Kidney (tissue), 14 donors: Measurements from ENCODE around the gene ZNF19. TPM values are rescaled to one million over a fixed set of nuclear protein-coding genes. Genes with fewer than 3 reads are reported as not detected.

ENCODE experiments used
- DNase-seq, 5 donors: peaks; one replicate each; pipeline ENCODE4 v3.0.0-alpha.2; 2013 to 2020
- FAIRE-seq: peaks from 2 replicates; lab custom pipeline; 2012; peaks lifted over from hg19 to GRCh38; lab: Jason Lieb, UNC
- H3K27ac ChIP-seq, 2 donors: one replicate each; pipeline ENCODE4 v1.7.0; 2013; ENCODE audit warnings: low read depth in 2 of 2, low read length in 2 of 2, inconsistent platforms in 1 of 2
- H3K27me3 ChIP-seq: one replicate; pipeline ENCODE4 v1.7.1; 2013; ENCODE audit warnings: low read length, inconsistent platforms; ENCODE audit not compliant: control insufficient read depth, insufficient read depth
- H3K36me3 ChIP-seq, 3 donors: one replicate each; pipeline versions ENCODE4 v1.7.0 to v1.7.1; 2013; ENCODE audit warnings: low read length in 3 of 3, control low read depth in 1 of 3, inconsistent platforms in 1 of 3; ENCODE audit not compliant: insufficient read depth in 3 of 3, control insufficient read depth in 2 of 3
- H3K4me1 ChIP-seq, 3 donors: one replicate each; pipeline versions ENCODE4 v1.7.0 to v1.7.1; 2013; ENCODE audit warnings: low read length in 3 of 3, inconsistent platforms in 1 of 3, low read depth in 1 of 3; ENCODE audit not compliant: control insufficient read depth in 2 of 3, insufficient read depth in 2 of 3
- H3K4me3 ChIP-seq, 3 donors: one replicate each; pipeline versions ENCODE4 v1.7.0 to v1.8.1; 2013; ENCODE audit warnings: low read length in 3 of 3, control low read depth in 1 of 3, inconsistent platforms in 1 of 3
- H3K9ac ChIP-seq, 3 donors: one replicate each; pipeline versions ENCODE4 v1.7.0 to v1.7.1; 2013; ENCODE audit warnings: low read length in 3 of 3, control low read depth in 1 of 3, inconsistent platforms in 1 of 3
- H3K9me3 ChIP-seq, 3 donors: one replicate each; pipeline versions ENCODE4 v1.7.0 to v1.7.1; 2013; ENCODE audit warnings: low read length in 3 of 3, control low read depth in 1 of 3, inconsistent platforms in 1 of 3; ENCODE audit not compliant: control insufficient read depth in 2 of 3, insufficient read depth in 1 of 3
- CTCF ChIP-seq: IDR thresholded peaks from 3 replicates; pipeline ENCODE4 v1.5.1; 2012; ENCODE audit warnings: mild to moderate bottlenecking, moderate library complexity, borderline replicate concordance; ENCODE audit not compliant: insufficient read depth; ENCODE audit errors: extremely low read depth
- intact Hi-C: fragments of 100-400 bp; cut with DNase I; formaldehyde crosslinking; loops from one replicate; pipeline ENCODE4 v1.11.1; 2022
- polyA plus RNA-seq: library from polyadenylated mRNA; stranded (reverse); fragments of 350-450 nt; fragmentation: Illumina TruSeq; extraction: RNeasy Lipid Tissue Mini Kit (QIAGEN cat#74804); gene quantifications from one replicate; pipeline ENCODE4 v1.2.3, GENCODE V29; 2014; ENCODE audit warnings: low read depth, low replicate concordance; ENCODE audit not compliant: insufficient read depth
- total RNA-seq: library from RNA; stranded (reverse); fragmentation: NEBNext Ultra II Directional; extraction: Animal tissue kit (Norgen Biotek cat#: 25700); gene quantifications from one replicate; pipeline ENCODE4 v1.2.1, GENCODE V29; 2021
- donor health status: control.
- donor health status: control.
- donor health status: control.
- donor health status: control.
- donor health status: control.
- donor health status: DM: yes; HTN: yes; CAD: no.
- donor health status: Normal renal cell carcinoma (clear cell type).

Gene ZNF19
- total and polyA plus RNA-seq, 2 donors from 2014 or later = 5.9 to 22.3 TPM

- no peaks in the 10 kb centered on the region for H3K9me3 ChIP-seq
- H3K36me3 ChIP-seq = peaks cover 0 to 31% (median 13%) of the 10 kb centered on the region in 3 donors
- intact Hi-C loops = no loop called here
- no peak overlapping the region for H3K4me3 ChIP-seq
- no peak overlapping the region for H3K9ac ChIP-seq
- no peak overlapping the region for H3K27ac ChIP-seq
- FAIRE-seq (no peak), DNase-seq (peak in 3 of 5 donors; percentile 14 to 39 (median 14))
- no peaks in the 10 kb centered on the region for H3K27me3 ChIP-seq
- peak; percentile 15 for TF ChIP-seq CTCF
- peaks cover 0 to 4% (median 2%) of the 10 kb centered on the region in 3 donors for H3K4me1 ChIP-seq
These were observed 9.7 kb downstream of the ZNF19 start for GRCh38 chr16:71479420-71479819.

- no peak for TF ChIP-seq CTCF
- no peaks in the 10 kb centered on the region for H3K4me1 ChIP-seq
- FAIRE-seq (no peak), DNase-seq (no peak)
- no peak overlapping the region for H3K4me3 ChIP-seq
- peaks cover 0 to 31% (median 13%) of the 10 kb centered on the region in 3 donors for H3K36me3 ChIP-seq
- H3K27ac ChIP-seq = no peak overlapping the region
- no peaks in the 10 kb centered on the region for H3K27me3 ChIP-seq
- H3K9me3 ChIP-seq = no peaks in the 10 kb centered on the region
- H3K9ac ChIP-seq = no peak overlapping the region
- intact Hi-C loops = no loop called here
These were observed 12.5 kb downstream of the ZNF19 start for GRCh38 chr16:71476457-71477124.

GRCh38 chr16:71474864-71475263 is 14.3 kb downstream of the ZNF19 start:
- Histone ChIP-seq H3K4me1 (no peaks in the 10 kb centered on the region), H3K27me3 (no peaks in the 10 kb centered on the region), H3K4me3 (no peak overlapping the region), H3K36me3 (peaks cover 0 to 31% (median 13%) of the 10 kb centered on the region in 3 donors), H3K9ac (no peak overlapping the region), H3K27ac (no peak overlapping the region), H3K9me3 (no peaks in the 10 kb centered on the region)
- FAIRE-seq = no peak
- no peak for DNase-seq
- intact Hi-C loops = no loop called here
- no peak for TF ChIP-seq CTCF
